Effector memory CD8-positive, alpha-beta T cell (primary cell): Measurements from ENCODE around the gene PILRA.
"Not testable (repeated sequence)": the region's sequence is repeated elsewhere in the genome, so short reads cannot be mapped to it uniquely, and the experiment has no call there.

Experiments used
- ATAC-seq: fragments of 150-1000 bp; cut with Tn5 transposase; replicated peaks from 2 replicates; pipeline ENCODE4 v1.10.0; 2021; ENCODE audit warnings: mild to moderate bottlenecking, moderate library complexity
- DNase-seq, 3 experiments: peaks; one replicate each; pipeline ENCODE4 v3.0.0; 2021
- H3K27ac Mint-ChIP-seq, 2 donors: one replicate each; pipeline ENCODE4 v1.8.0; 2022; ENCODE audit warnings: mild to moderate bottlenecking in 2 of 2, mixed read lengths in 2 of 2, moderate library complexity in 2 of 2
- H3K27me3 Mint-ChIP-seq, 2 donors: one replicate each; pipeline ENCODE4 v1.8.0; 2022; ENCODE audit warnings: mixed read lengths in 2 of 2
- H3K36me3 Mint-ChIP-seq: one replicate; pipeline ENCODE4 v1.8.0; 2022; ENCODE audit warnings: mild to moderate bottlenecking, moderate library complexity, mixed read lengths; ENCODE audit not compliant: insufficient read depth
- H3K4me1 Mint-ChIP-seq, 2 donors: one replicate each; pipeline ENCODE4 v1.8.0; 2022; ENCODE audit warnings: low read depth in 2 of 2, mixed read lengths in 2 of 2
- H3K4me3 Mint-ChIP-seq, 2 donors: one replicate each; pipeline ENCODE4 v1.8.0; 2022; ENCODE audit warnings: mild to moderate bottlenecking in 2 of 2, mixed read lengths in 2 of 2, moderate library complexity in 2 of 2
- H3K9me3 Mint-ChIP-seq, 2 donors: one replicate each; pipeline ENCODE4 v1.8.0; 2022; ENCODE audit warnings: mixed read lengths in 2 of 2

The PILRA gene

GRCh38 chr7:100374601-100375000 is 1.3 kb downstream of the PILRA start:
- H3K27ac Mint-ChIP-seq, result peak overlapping the region in 1 of 2 donors; percentile 68
- peak overlapping the region in 1 of 2 donors; percentile 3 for H3K4me3 Mint-ChIP-seq
- H3K27me3 Mint-ChIP-seq, result no peaks in the 10 kb centered on the region
- H3K36me3 Mint-ChIP-seq, result peaks cover 9% of the 10 kb centered on the region
- no peak for DNase-seq
- H3K9me3 Mint-ChIP-seq, result no peaks in the 10 kb centered on the region
- ATAC-seq, result no peak
- peaks cover 14 to 22% of the 10 kb centered on the region in 2 donors for H3K4me1 Mint-ChIP-seq

DNA sequence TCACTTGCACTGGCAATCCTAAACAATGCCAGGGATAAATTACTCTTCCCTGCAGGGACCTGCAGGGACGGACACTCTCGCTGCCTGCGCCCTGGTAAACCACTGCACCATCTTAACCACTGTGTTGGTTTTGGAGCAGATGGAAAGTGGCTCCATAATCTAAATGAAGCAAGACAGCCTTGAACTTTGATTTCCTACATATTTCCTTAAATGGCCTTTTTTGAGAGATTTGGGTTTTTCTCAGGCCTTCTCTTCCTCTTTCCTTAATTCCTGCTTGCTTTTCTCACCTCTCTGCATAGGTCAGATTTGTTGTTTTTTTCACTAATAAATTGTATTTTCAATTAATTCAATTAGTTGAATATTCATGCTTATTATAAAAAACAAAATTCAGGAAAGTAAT is 2.8 kb downstream of the PILRA start:
- ATAC-seq, result no peak
- H3K27me3 Mint-ChIP-seq, result no peaks in the 10 kb centered on the region
- no peak overlapping the region for H3K4me3 Mint-ChIP-seq
- H3K4me1 Mint-ChIP-seq, result peaks cover 14 to 17% of the 10 kb centered on the region in 2 donors
- DNase-seq, result no peak
- peaks cover 9% of the 10 kb centered on the region for H3K36me3 Mint-ChIP-seq
- H3K9me3 Mint-ChIP-seq, result no peaks in the 10 kb centered on the region
- H3K27ac Mint-ChIP-seq, result no peak overlapping the region

DNA sequence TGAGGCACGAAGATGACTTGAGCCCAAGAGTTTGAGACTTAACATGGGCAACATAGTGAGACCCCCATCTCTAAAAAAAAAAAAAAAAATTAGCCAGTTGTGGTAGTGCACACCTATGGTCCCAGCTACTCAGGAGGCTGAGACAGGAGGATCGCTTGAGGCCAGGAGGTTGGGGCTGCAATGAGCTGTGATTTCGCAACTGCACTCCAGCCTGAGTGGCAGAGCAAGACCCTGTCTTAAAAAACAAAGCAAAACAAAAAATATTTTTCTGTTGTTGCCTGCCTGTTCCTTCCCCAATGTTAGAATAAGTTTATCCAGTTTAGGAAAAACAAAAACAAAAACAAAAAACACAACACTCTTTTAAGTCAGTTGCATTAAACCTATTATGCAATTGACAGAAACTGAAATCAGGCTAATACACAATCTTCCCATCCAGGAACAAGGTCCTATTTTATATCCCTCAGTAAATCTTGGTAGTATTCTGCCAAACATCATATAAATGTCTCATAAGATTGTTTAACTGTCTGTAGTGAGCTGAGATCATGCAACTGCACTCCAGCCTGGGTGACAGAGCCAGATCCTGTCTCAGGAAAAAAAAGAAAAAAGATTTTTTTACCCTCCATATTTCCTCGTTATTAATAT is 4.9 kb downstream of the PILRA start:
- no peak for ATAC-seq
- H3K4me1 Mint-ChIP-seq, result peaks cover 10% of the 10 kb centered on the region in 2 donors
- no peaks in the 10 kb centered on the region for H3K27me3 Mint-ChIP-seq
- H3K27ac Mint-ChIP-seq, result no peak overlapping the region
- no peak overlapping the region for H3K4me3 Mint-ChIP-seq
- H3K9me3 Mint-ChIP-seq, result no peaks in the 10 kb centered on the region
- no peak for DNase-seq
- H3K36me3 Mint-ChIP-seq, result peaks cover 9% of the 10 kb centered on the region

GRCh38 chr7:100380196-100380595 is 6.9 kb downstream of the PILRA start:
- Mint-ChIP-seq H3K4me3 (no peak overlapping the region), H3K4me1 (peaks cover 0 to under 1% of the 10 kb centered on the region in 2 donors), H3K9me3 (no peaks in the 10 kb centered on the region), H3K27me3 (no peaks in the 10 kb centered on the region), H3K27ac (no peak overlapping the region), H3K36me3 (peaks cover 9% of the 10 kb centered on the region)
- ATAC-seq (no peak), DNase-seq (no peak)

- DNase-seq, ATAC-seq, H3K4me1 Mint-ChIP-seq, H3K36me3 Mint-ChIP-seq, H3K4me3 Mint-ChIP-seq, H3K9me3 Mint-ChIP-seq, H3K27ac Mint-ChIP-seq, H3K27me3 Mint-ChIP-seq: not testable (repeated sequence)
Observed at GRCh38 chr7:100381531-100382233, 8.4 kb downstream of the PILRA start.

DNA sequence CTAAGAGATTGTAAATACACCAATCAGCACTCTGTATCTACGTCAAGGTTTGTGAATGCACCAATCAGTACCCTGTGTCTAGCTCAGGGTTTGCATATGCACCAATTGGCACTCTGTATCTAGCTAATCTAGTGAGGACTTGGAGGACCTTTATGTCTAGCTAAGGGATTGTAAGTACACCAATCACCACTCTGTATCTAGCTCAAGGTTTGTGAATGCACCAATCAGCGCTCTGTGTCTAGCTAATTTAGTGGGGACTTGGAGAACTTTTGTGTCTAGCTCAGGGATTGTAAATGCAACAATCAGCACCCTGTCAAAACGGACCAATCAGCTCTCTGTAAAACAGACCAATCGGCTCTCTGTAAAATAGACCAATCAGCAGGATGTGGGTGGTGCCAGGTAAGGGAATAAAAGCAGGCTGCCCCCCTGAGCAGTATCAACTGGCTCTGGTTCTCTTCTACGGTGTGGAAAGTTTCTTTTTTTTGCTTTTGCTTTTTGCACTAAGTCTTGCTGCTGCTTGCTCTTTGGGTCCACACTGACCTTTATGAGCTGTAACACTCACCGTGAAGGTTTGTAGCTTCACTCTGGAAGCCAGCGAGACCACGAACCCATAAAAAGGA is 9.1 kb downstream of the PILRA start:
- H3K4me3 Mint-ChIP-seq, ATAC-seq: not testable (repeated sequence)

GRCh38 chr7:100384628-100385294 is 11.5 kb downstream of the PILRA start:
- H3K27ac Mint-ChIP-seq, result no peak overlapping the region
- peaks cover 2 to 7% of the 10 kb centered on the region in 2 donors for H3K27me3 Mint-ChIP-seq
- no peaks in the 10 kb centered on the region for H3K36me3 Mint-ChIP-seq
- ATAC-seq (no peak), DNase-seq (no peak)
- H3K4me3 Mint-ChIP-seq, result no peak overlapping the region
- H3K4me1 Mint-ChIP-seq, result no peaks in the 10 kb centered on the region
- H3K9me3 Mint-ChIP-seq, result no peaks in the 10 kb centered on the region

More for the DNA sequence above, 9.1 kb downstream of the PILRA start:
- not testable (repeated sequence) for H3K9me3 Mint-ChIP-seq, H3K27me3 Mint-ChIP-seq, H3K27ac Mint-ChIP-seq, DNase-seq, H3K36me3 Mint-ChIP-seq, H3K4me1 Mint-ChIP-seq

- peaks cover 10 to 15% of the 10 kb centered on the region in 2 donors for H3K27me3 Mint-ChIP-seq
- no peak overlapping the region for H3K4me3 Mint-ChIP-seq
- no peak overlapping the region for H3K27ac Mint-ChIP-seq
- H3K9me3 Mint-ChIP-seq, result no peaks in the 10 kb centered on the region
- H3K4me1 Mint-ChIP-seq, result no peaks in the 10 kb centered on the region
- no peak for ATAC-seq
- no peaks in the 10 kb centered on the region for H3K36me3 Mint-ChIP-seq
- no peak for DNase-seq
Observed at GRCh38 chr7:100386940-100387339, 13.7 kb downstream of the PILRA start.

DNA sequence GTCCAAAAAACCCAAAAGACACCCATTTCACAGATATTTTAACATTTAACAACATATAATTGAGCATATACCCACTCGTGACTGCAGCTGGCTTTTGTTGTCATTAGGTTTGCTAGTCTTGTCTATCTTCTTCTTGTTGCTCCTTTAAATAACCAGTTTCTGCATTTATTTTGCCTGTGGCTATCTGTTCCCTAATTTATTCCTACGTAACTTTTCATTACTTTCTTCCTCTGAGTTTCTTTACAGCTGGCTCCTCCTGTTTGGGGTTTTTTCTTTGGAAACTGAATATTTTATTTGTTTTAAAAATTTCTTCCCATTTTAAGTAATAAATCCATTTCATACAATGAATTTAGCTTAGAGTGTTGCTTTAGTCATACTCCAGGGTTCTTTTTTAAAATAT is 14.4 kb downstream of the PILRA start:
- Mint-ChIP-seq H3K27ac (no peak overlapping the region), H3K36me3 (no peaks in the 10 kb centered on the region), H3K4me1 (no peaks in the 10 kb centered on the region), H3K27me3 (peaks cover 10 to 15% of the 10 kb centered on the region in 2 donors), H3K4me3 (no peak overlapping the region), H3K9me3 (no peaks in the 10 kb centered on the region)
- DNase-seq (no peak), ATAC-seq (no peak)

DNA sequence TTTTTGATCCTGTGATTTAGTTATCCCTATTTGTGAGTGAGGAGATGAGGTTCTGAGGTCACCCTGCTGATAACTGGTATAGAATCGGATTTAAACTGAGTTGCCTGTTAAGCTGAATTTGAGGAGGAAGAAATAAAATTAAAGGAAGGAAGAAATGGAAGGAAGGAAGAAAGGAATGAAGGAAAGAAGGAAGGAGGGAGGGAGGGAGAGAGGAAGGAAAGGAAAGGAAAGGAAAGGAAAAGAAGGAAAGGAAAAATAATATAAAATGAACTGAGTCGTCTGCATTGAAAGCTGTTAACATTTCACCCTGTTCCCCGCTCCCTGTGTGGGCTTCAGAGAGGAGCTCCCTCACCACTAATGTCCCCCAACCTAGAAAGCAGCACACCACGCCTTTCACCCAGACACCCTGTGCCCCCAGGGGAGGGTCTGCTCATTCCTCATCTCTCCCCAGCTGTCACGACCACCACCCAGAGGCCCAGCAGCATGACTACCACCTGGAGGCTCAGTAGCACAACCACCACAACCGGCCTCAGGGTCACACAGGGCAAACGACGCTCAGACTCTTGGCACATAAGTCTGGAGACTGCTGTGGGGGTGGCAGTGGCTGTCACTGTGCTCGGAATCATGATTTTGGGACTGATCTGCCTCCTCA is 16.3 kb downstream of the PILRA start:
- no peak for DNase-seq
- no peak for ATAC-seq
- H3K9me3 Mint-ChIP-seq, result no peaks in the 10 kb centered on the region
- H3K4me3 Mint-ChIP-seq, result no peak overlapping the region
- H3K27ac Mint-ChIP-seq, result no peak overlapping the region
- H3K4me1 Mint-ChIP-seq, result no peaks in the 10 kb centered on the region
- peaks cover 10 to 15% of the 10 kb centered on the region in 2 donors for H3K27me3 Mint-ChIP-seq
- H3K36me3 Mint-ChIP-seq, result peaks cover 3% of the 10 kb centered on the region

DNA sequence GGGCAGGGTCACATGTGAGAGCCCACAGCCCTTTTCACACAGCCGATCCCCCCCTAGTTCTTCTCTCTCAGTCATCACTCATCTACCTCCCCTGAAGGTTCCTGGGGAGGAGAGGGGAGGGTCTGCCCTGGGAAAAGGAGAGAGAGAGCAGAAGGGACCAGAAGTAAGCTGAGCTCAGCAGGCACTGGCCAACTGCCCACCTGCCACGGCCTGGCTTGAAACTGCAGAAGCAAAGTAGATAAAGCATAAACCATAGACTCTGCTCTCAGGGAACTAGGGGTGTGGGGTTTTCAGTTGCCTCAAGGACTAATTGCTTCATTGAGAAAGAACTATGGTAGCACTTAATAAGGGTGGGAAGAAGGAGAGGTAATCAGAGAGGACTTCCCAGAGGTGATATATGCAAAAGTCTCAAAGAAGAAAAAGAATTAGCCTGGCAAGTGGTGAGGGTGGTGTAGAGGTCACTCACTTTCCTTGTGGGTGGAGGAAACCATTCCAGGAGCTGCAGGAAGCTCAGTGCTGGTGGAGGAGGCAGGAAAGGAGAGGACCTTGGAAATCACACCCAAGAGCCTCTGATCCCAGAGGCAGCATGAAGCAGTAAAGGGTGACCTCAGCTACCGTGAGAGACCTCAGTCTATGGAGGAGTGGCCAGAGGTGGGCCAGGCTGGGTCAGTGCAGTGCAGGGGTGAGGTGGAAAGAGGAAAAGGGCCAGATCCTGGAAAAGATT is 17.2 kb downstream of the PILRA start:
- peaks cover 10 to 15% of the 10 kb centered on the region in 2 donors for H3K27me3 Mint-ChIP-seq

GRCh38 chr7:100393233-100393905 is 20.1 kb downstream of the PILRA start:
- Mint-ChIP-seq H3K9me3 (no peaks in the 10 kb centered on the region), H3K27me3 (peaks cover 10 to 15% of the 10 kb centered on the region in 2 donors), H3K4me1 (peaks cover 13 to 19% of the 10 kb centered on the region in 2 donors), H3K4me3 (no peak overlapping the region), H3K36me3 (peaks cover 11% of the 10 kb centered on the region), H3K27ac (no peak overlapping the region)
- DNase-seq (no peak), ATAC-seq (no peak)

More for the DNA sequence above, 17.2 kb downstream of the PILRA start:
- H3K4me3 Mint-ChIP-seq, result no peak overlapping the region
- H3K27ac Mint-ChIP-seq, result no peak overlapping the region
- no peaks in the 10 kb centered on the region for H3K9me3 Mint-ChIP-seq
- peaks cover 5% of the 10 kb centered on the region for H3K36me3 Mint-ChIP-seq
- H3K4me1 Mint-ChIP-seq, result no peaks in the 10 kb centered on the region
- ATAC-seq (no peak), DNase-seq (no peak)
